ENCODE results near the gene TMEM247.

The TMEM247 gene

GRCh38 chr2:46477925-46478324 is 1.4 kb upstream of the TMEM247 start:
- H3K4me1 ChIP-seq (ENCODE audit: control insufficient read depth, low read length) = peaks cover 14% of the 10 kb centered on the region
- TF ChIP-seq EZH2phosphoT487 (IDR thresholded peaks at IDR 0.05; ENCODE audit: borderline replicate concordance, low read length) (no peak), CTCF (IDR thresholded peaks at IDR 0.05; ENCODE audit: low read depth, low read length, poor library complexity, severe bottlenecking) (no peak)
- no peak overlapping the region for H3K27ac ChIP-seq (ENCODE audit: low read depth, low read length)
- H3K79me2 ChIP-seq (ENCODE audit: control insufficient read depth, low read length) = no peaks in the 10 kb centered on the region
- H3K4me2 ChIP-seq (ENCODE audit: low read length) = no peak overlapping the region
- H3K9me2 ChIP-seq (replicated peaks; ENCODE audit: control insufficient read depth, low read length) = no peaks in the 10 kb centered on the region
- no peaks in the 10 kb centered on the region for H3F3A ChIP-seq (ENCODE audit: control insufficient read depth, insufficient read depth)
- no peaks in the 10 kb centered on the region for H3K27me3 ChIP-seq (ENCODE audit: control insufficient read depth, low read length)
- H4K20me1 ChIP-seq (ENCODE audit: control insufficient read depth, insufficient read depth, low read depth, low read length) = no peaks in the 10 kb centered on the region
- no peak overlapping the region for H3K4me3 ChIP-seq (ENCODE audit: low read length)
- no peaks in the 10 kb centered on the region for H3K9me3 ChIP-seq (ENCODE audit: control insufficient read depth, insufficient read depth, low read length)
- no peaks in the 10 kb centered on the region for H3K36me3 ChIP-seq (ENCODE audit: control insufficient read depth, low read length)

GRCh38 chr2:46480562-46480961 is 1.2 kb downstream of the TMEM247 start:
- Histone ChIP-seq H3F3A (ENCODE audit: control insufficient read depth, insufficient read depth) (no peaks in the 10 kb centered on the region), H3K9me3 (ENCODE audit: control insufficient read depth, insufficient read depth, low read length) (no peaks in the 10 kb centered on the region), H3K79me2 (ENCODE audit: control insufficient read depth, low read length) (no peaks in the 10 kb centered on the region), H3K36me3 (ENCODE audit: control insufficient read depth, low read length) (no peaks in the 10 kb centered on the region), H3K9me2 (replicated peaks; ENCODE audit: control insufficient read depth, low read length) (no peaks in the 10 kb centered on the region), H3K4me2 (ENCODE audit: low read length) (no peak overlapping the region), H3K27ac (ENCODE audit: low read depth, low read length) (no peak overlapping the region), H3K4me1 (ENCODE audit: control insufficient read depth, low read length) (peaks cover 14% of the 10 kb centered on the region), H4K20me1 (ENCODE audit: control insufficient read depth, insufficient read depth, low read depth, low read length) (no peaks in the 10 kb centered on the region), H3K4me3 (ENCODE audit: low read length) (no peak overlapping the region), H3K27me3 (ENCODE audit: control insufficient read depth, low read length) (no peaks in the 10 kb centered on the region)
- TF ChIP-seq EZH2phosphoT487 (IDR thresholded peaks at IDR 0.05; ENCODE audit: borderline replicate concordance, low read length) (no peak), CTCF (IDR thresholded peaks at IDR 0.05; ENCODE audit: low read depth, low read length, poor library complexity, severe bottlenecking) (no peak)

GRCh38 chr2:46481198-46482193 is 2.1 kb downstream of the TMEM247 start:
- Histone ChIP-seq H3K9me3 (ENCODE audit: control insufficient read depth, insufficient read depth, low read length) (no peaks in the 10 kb centered on the region), H3K27me3 (ENCODE audit: control insufficient read depth, low read length) (no peaks in the 10 kb centered on the region), H3K4me3 (ENCODE audit: low read length) (no peak overlapping the region), H3K79me2 (ENCODE audit: control insufficient read depth, low read length) (no peaks in the 10 kb centered on the region), H3F3A (ENCODE audit: control insufficient read depth, insufficient read depth) (no peaks in the 10 kb centered on the region), H3K4me1 (ENCODE audit: control insufficient read depth, low read length) (peaks cover 14% of the 10 kb centered on the region), H3K9me2 (replicated peaks; ENCODE audit: control insufficient read depth, low read length) (no peaks in the 10 kb centered on the region), H3K36me3 (ENCODE audit: control insufficient read depth, low read length) (no peaks in the 10 kb centered on the region), H3K4me2 (ENCODE audit: low read length) (no peak overlapping the region), H3K27ac (ENCODE audit: low read depth, low read length) (no peak overlapping the region), H4K20me1 (ENCODE audit: control insufficient read depth, insufficient read depth, low read depth, low read length) (no peaks in the 10 kb centered on the region)
- TF ChIP-seq EZH2phosphoT487 (IDR thresholded peaks at IDR 0.05; ENCODE audit: borderline replicate concordance, low read length) = no peak
- no peak for TF ChIP-seq CTCF (IDR thresholded peaks at IDR 0.05; ENCODE audit: low read depth, low read length, poor library complexity, severe bottlenecking)

Data from DOHH2 (cell line).